ENCODE data around the gene DNM2.
"Not testable (repeated sequence)": the region's sequence is repeated elsewhere in the genome, so short reads cannot be mapped to it uniquely, and the experiment has no call there.

DNM2 gene

DNA sequence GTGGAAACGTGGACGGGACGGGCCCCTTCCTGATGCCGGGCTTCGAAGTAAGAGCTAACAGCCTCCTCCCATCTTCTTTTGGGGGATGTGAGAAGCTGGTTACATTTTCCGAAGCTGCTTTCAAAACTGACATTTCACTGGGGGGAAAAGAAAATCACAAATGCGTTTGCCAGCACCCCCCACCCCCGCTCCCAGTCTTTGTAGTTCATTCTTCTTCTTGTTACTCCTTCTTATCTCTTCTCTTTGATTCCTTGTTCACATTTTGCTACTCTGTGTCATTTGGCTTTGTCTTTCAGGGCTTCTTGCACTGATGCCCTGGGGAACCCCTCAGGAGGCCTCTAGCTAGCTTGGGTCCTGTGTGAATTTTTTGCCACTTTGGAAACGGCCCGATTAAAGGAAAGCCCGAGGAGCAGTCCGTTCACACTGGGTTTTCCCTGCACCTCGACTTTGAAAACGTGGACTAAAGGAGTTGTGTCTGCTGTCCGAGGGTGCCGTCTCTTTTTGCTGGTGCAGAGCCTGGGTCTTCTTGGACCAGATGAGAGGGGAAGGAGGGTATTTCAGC, 154.7 kb downstream of the DNM2 start:
- H3K4me3 ChIP-seq (ENCODE audit: low read depth, low read length), result peak overlapping the region; percentile 86
- in situ Hi-C loops (cut with HindIII; ENCODE audit: low pct_ligation_motif_present, low sequenced_read_pairs), result no loop called here
- TF ChIP-seq, protein P1, sequence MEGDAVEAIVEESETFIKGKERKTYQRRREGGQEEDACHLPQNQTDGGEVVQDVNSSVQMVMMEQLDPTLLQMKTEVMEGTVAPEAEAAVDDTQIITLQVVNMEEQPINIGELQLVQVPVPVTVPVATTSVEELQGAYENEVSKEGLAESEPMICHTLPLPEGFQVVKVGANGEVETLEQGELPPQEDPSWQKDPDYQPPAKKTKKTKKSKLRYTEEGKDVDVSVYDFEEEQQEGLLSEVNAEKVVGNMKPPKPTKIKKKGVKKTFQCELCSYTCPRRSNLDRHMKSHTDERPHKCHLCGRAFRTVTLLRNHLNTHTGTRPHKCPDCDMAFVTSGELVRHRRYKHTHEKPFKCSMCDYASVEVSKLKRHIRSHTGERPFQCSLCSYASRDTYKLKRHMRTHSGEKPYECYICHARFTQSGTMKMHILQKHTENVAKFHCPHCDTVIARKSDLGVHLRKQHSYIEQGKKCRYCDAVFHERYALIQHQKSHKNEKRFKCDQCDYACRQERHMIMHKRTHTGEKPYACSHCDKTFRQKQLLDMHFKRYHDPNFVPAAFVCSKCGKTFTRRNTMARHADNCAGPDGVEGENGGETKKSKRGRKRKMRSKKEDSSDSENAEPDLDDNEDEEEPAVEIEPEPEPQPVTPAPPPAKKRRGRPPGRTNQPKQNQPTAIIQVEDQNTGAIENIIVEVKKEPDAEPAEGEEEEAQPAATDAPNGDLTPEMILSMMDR (IDR thresholded peaks at IDR 0.05; ENCODE audit: low read depth, low read length, missing control alignments), result no peak
- H3K36me3 ChIP-seq (replicated peaks), result no peaks in the 10 kb centered on the region
- no peak for DNase-seq
- H3K27ac ChIP-seq, result peak overlapping the region; percentile 16
- H3K27me3 ChIP-seq (replicated peaks), result no peaks in the 10 kb centered on the region

DNA sequence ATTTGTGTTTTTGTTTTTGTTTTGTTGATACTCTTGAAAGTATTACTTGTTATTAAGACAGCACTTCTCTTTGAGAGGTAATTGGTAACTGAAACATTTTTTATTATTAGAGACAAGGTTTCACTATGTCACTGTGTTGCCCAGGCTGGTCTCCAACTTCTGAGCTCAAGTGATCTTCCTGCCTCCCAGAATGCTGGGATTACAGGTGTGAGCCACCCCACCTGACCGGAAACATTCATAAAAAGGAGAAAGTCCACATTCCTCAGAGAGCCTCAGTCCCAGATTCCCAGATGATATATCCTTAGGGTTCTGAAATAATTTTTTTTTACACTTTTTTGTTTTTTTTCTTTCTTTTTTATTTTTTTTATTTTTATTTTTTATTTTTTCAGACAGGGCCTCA, 156.1 kb downstream of the DNM2 start:
- H3K27me3 ChIP-seq (replicated peaks), result no peaks in the 10 kb centered on the region
- DNase-seq, result no peak
- in situ Hi-C loops (cut with HindIII; ENCODE audit: low pct_ligation_motif_present, low sequenced_read_pairs), result no loop called here
- TF ChIP-seq, protein P1 (IDR thresholded peaks at IDR 0.05; ENCODE audit: low read depth, low read length, missing control alignments), result no peak
- H3K27ac ChIP-seq, result no peak overlapping the region
- H3K36me3 ChIP-seq (replicated peaks), result no peaks in the 10 kb centered on the region
- H3K4me3 ChIP-seq (ENCODE audit: low read depth, low read length), result no peak overlapping the region

- Histone ChIP-seq H3K27me3 (replicated peaks) (no peaks in the 10 kb centered on the region), H3K36me3 (replicated peaks) (no peaks in the 10 kb centered on the region), H3K4me3 (ENCODE audit: low read depth, low read length) (no peak overlapping the region), H3K27ac (no peak overlapping the region)
- no peak for DNase-seq
- TF ChIP-seq, protein P1 (IDR thresholded peaks at IDR 0.05; ENCODE audit: low read depth, low read length, missing control alignments), result no peak
- in situ Hi-C loops (cut with HindIII; ENCODE audit: low pct_ligation_motif_present, low sequenced_read_pairs), result no loop called here
Observed at GRCh38 chr19:10876459-10877240, 158.8 kb downstream of the DNM2 start.

GRCh38 chr19:10877608-10878007, 159.7 kb downstream of the DNM2 start:
- H3K36me3 ChIP-seq (replicated peaks); in situ Hi-C loops (cut with HindIII; ENCODE audit: low pct_ligation_motif_present, low sequenced_read_pairs); H3K4me3 ChIP-seq (ENCODE audit: low read depth, low read length); DNase-seq; H3K27me3 ChIP-seq (replicated peaks); H3K27ac ChIP-seq: not testable (repeated sequence)

DNA sequence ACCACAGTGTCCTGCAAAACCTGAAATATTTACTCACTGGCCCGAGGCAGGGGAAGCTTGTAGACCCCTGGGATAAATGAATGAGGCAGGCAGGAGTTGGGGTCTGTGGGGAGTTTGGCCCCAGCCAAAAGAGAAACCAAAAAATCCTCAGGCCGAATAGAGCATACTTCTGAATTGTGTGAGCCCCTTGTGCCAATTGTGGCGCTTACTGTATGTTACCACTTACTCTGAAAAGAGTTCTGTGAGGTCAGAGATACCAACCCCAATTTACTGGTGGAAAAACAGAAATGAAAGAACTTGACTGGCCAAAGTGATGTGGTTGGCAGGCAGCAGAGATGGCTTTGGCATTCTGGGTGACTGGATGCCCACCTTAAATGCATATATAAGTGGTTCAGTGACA, 160.4 kb downstream of the DNM2 start:
- no peak for DNase-seq
- in situ Hi-C loops (cut with HindIII; ENCODE audit: low pct_ligation_motif_present, low sequenced_read_pairs), result no loop called here
- Histone ChIP-seq H3K36me3 (replicated peaks) (no peaks in the 10 kb centered on the region), H3K27me3 (replicated peaks) (no peaks in the 10 kb centered on the region), H3K27ac (no peak overlapping the region), H3K4me3 (ENCODE audit: low read depth, low read length) (no peak overlapping the region)
- TF ChIP-seq, protein P1 (IDR thresholded peaks at IDR 0.05; ENCODE audit: low read depth, low read length, missing control alignments), result no peak

Measured in brain microvascular endothelial cell (primary cell).